Cardiac fibroblast (primary cell): ENCODE data around the gene GPX5.
A peak's percentile ranks its signal among the peaks of the same experiment; 100 is the strongest.
"Not testable (repeated sequence)": the region's sequence is repeated elsewhere in the genome, so short reads cannot be mapped to it uniquely, and the experiment has no call there.

Experiments
- DNase-seq, 2 donors: peaks; one replicate each; pipeline versions ENCODE4 v3.0.0 to v3.0.0-alpha.2; 2010; ENCODE audit warnings: low read depth in 2 of 2
- H3K4me3 ChIP-seq, 2 donors: replicated peaks in 1 of 2; 1 replicate in 1 of 2; 2 replicates in 1 of 2; pipeline ENCODE4 v1.5.1; 2011; ENCODE audit warnings: low read depth in 2 of 2, low read length in 2 of 2, mild to moderate bottlenecking in 2 of 2, moderate library complexity in 1 of 2
- CTCF ChIP-seq: IDR thresholded peaks from one replicate; pipeline ENCODE4 v1.5.1; 2011; ENCODE audit warnings: low read depth, mild to moderate bottlenecking, low read length, inconsistent platforms

GPX5 gene

GRCh38 chr6:28543651-28544610, 18.2 kb downstream of the GPX5 start:
- H3K4me3 ChIP-seq: peak overlapping the region; percentile 22 to 32
- TF ChIP-seq CTCF: no peak
- DNase-seq: peak; percentile 6 to 13

- no peak for TF ChIP-seq CTCF
- H3K4me3 ChIP-seq: no peak overlapping the region
- DNase-seq: no peak
Measured at GRCh38 chr6:28545955-28546354, 20.3 kb downstream of the GPX5 start.

GRCh38 chr6:28547003-28547402, 21.3 kb downstream of the GPX5 start:
- not testable (repeated sequence) for DNase-seq, H3K4me3 ChIP-seq

- no peak for TF ChIP-seq CTCF
- H3K4me3 ChIP-seq: no peak overlapping the region
- no peak for DNase-seq
Measured at GRCh38 chr6:28551891-28552666, 26.4 kb downstream of the GPX5 start.

- no peak overlapping the region for H3K4me3 ChIP-seq
- no peak for TF ChIP-seq CTCF
- no peak for DNase-seq
Measured at GRCh38 chr6:28553384-28553985, 27.8 kb downstream of the GPX5 start.

- H3K4me3 ChIP-seq: no peak overlapping the region
- TF ChIP-seq CTCF: no peak
- peak in 1 of 2 donors; percentile 21 for DNase-seq
Measured at GRCh38 chr6:28553986-28554881, 28.6 kb downstream of the GPX5 start.
